ENCODE results near the gene WNT4. TPM values are rescaled to one million over a fixed set of nuclear protein-coding genes. Genes with fewer than 3 reads are reported as not detected.
A peak's percentile ranks its signal among the peaks of the same experiment; 100 is the strongest.
"Not testable (repeated sequence)": the region's sequence is repeated elsewhere in the genome, so short reads cannot be mapped to it uniquely, and the experiment has no call there.

Gene WNT4
- total RNA-seq, 1 experiment from 2014 or later, result 0.92 TPM

DNA sequence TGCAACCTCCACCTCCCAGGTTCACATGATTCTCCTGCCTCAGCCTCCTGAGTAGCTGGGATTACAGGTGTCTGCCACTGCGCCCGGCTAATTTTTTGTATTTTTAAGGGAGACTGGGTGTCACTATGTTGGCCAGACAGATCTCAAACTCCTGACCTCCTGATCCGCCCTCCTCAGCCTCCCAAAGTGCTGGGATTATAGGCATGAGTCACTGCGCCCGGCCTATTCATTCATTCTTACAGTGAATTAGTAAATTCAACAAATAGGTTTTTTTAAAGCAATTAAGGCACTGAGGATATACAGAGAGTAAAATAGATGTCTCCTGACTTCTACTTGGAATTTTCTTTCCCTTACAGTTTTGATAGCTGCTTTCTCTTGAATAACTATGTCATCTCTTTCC lies 46.9 kb downstream of the WNT4 start:
- ChIA-PET POLR2A (interaction anchor here (0.6 kb wide), 1 partner anchor 1093 kb away, joined by 5 read pairs; no protein-coding TSS in a partner anchor), CTCF (no interaction called here)
- Histone ChIP-seq H3K9me3 (ENCODE audit: control insufficient read depth, insufficient read depth, low read depth, low read length) (no peaks in the 10 kb centered on the region), H3K27ac (ENCODE audit: low read length) (no peak overlapping the region), H3K4me3 (ENCODE audit: low read depth in 2 of 2, low read length in 2 of 2) (no peak overlapping the region), H3K4me1 (ENCODE audit: control insufficient read depth, insufficient read depth, low read length) (no peaks in the 10 kb centered on the region; the same call in none of the 2 replicates), H3K36me3 (ENCODE audit: control insufficient read depth, insufficient read depth, low read length) (peaks cover 28% of the 10 kb centered on the region), H3K27me3 (ENCODE audit: control insufficient read depth, insufficient read depth, low read length) (no peaks in the 10 kb centered on the region)
- in situ Hi-C loops (cut with HindIII; ENCODE audit: low pct_unique_long_range_greater_than_20kb, low sequenced_read_pairs), result no loop called here
- DNase-seq (ENCODE audit: low read depth, low spot score) (no peak), ATAC-seq (no peak)
- intact Hi-C loops (cut with micrococcal nuclease; ENCODE audit: unreplicated experiment), result no loop called here
- TF ChIP-seq, protein P1, sequence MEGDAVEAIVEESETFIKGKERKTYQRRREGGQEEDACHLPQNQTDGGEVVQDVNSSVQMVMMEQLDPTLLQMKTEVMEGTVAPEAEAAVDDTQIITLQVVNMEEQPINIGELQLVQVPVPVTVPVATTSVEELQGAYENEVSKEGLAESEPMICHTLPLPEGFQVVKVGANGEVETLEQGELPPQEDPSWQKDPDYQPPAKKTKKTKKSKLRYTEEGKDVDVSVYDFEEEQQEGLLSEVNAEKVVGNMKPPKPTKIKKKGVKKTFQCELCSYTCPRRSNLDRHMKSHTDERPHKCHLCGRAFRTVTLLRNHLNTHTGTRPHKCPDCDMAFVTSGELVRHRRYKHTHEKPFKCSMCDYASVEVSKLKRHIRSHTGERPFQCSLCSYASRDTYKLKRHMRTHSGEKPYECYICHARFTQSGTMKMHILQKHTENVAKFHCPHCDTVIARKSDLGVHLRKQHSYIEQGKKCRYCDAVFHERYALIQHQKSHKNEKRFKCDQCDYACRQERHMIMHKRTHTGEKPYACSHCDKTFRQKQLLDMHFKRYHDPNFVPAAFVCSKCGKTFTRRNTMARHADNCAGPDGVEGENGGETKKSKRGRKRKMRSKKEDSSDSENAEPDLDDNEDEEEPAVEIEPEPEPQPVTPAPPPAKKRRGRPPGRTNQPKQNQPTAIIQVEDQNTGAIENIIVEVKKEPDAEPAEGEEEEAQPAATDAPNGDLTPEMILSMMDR (IDR thresholded peaks at IDR 0.05), result no peak
- no peak for TF ChIP-seq POLR2AphosphoS5 (IDR thresholded peaks at IDR 0.05; ENCODE audit: low read depth, low read length)
- TF ChIP-seq, protein P2, sequence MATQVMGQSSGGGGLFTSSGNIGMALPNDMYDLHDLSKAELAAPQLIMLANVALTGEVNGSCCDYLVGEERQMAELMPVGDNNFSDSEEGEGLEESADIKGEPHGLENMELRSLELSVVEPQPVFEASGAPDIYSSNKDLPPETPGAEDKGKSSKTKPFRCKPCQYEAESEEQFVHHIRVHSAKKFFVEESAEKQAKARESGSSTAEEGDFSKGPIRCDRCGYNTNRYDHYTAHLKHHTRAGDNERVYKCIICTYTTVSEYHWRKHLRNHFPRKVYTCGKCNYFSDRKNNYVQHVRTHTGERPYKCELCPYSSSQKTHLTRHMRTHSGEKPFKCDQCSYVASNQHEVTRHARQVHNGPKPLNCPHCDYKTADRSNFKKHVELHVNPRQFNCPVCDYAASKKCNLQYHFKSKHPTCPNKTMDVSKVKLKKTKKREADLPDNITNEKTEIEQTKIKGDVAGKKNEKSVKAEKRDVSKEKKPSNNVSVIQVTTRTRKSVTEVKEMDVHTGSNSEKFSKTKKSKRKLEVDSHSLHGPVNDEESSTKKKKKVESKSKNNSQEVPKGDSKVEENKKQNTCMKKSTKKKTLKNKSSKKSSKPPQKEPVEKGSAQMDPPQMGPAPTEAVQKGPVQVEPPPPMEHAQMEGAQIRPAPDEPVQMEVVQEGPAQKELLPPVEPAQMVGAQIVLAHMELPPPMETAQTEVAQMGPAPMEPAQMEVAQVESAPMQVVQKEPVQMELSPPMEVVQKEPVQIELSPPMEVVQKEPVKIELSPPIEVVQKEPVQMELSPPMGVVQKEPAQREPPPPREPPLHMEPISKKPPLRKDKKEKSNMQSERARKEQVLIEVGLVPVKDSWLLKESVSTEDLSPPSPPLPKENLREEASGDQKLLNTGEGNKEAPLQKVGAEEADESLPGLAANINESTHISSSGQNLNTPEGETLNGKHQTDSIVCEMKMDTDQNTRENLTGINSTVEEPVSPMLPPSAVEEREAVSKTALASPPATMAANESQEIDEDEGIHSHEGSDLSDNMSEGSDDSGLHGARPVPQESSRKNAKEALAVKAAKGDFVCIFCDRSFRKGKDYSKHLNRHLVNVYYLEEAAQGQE (IDR thresholded peaks at IDR 0.05; ENCODE audit: insufficient read depth in 1 of 2, low read depth in 2 of 2, low read length in 1 of 2), result no peak
- no peak for TF ChIP-seq TCF7L2 (IDR thresholded peaks at IDR 0.05; ENCODE audit: low read depth, low read length)
- TF ChIP-seq SIN3A (IDR thresholded peaks at IDR 0.05; ENCODE audit: borderline replicate concordance, insufficient read depth, low read depth, low read length), result no peak
- no TSS peak for BruUV-seq (replicated peaks)

DNA sequence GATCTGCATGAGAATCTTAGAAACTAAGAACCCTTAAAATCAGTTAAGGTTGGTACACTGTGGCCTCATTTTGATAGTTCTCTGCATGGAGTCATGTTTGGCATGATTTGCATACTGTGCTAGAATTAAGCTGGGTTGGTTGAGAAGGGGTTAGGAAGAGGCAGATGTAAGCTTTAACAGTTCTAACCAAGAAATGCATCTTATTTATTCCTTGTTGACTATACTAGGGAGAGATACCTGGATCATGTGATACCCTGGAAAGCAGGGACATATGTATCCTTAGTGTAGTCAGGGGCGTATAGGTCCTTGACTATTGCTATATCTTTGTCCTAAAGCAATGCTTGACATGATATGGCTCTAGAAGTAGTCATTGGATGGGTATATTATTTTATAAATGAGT lies 49.4 kb downstream of the WNT4 start:
- H3K4me3 ChIP-seq (ENCODE audit: low read depth in 2 of 2, low read length in 2 of 2), result no peak overlapping the region
- no TSS peak for BruUV-seq (replicated peaks)
- ChIA-PET POLR2A (no interaction called here), CTCF (no interaction called here)
- H3K27ac ChIP-seq (ENCODE audit: low read length), result no peak overlapping the region
- H3K9me3 ChIP-seq (ENCODE audit: control insufficient read depth, insufficient read depth, low read depth, low read length), result no peaks in the 10 kb centered on the region
- intact Hi-C loops (cut with micrococcal nuclease; ENCODE audit: unreplicated experiment) (no loop called here), in situ Hi-C loops (cut with HindIII; ENCODE audit: low pct_unique_long_range_greater_than_20kb, low sequenced_read_pairs) (no loop called here)
- H3K27me3 ChIP-seq (ENCODE audit: control insufficient read depth, insufficient read depth, low read length), result no peaks in the 10 kb centered on the region
- peaks cover 18% of the 10 kb centered on the region for H3K4me1 ChIP-seq (ENCODE audit: control insufficient read depth, insufficient read depth, low read length)
- ATAC-seq, result no peak
- TF ChIP-seq, protein P1 (IDR thresholded peaks at IDR 0.05), result no peak
- TF ChIP-seq SIN3A (IDR thresholded peaks at IDR 0.05; ENCODE audit: borderline replicate concordance, insufficient read depth, low read depth, low read length) (no peak), TCF7L2 (IDR thresholded peaks at IDR 0.05; ENCODE audit: low read depth, low read length) (no peak), POLR2AphosphoS5 (IDR thresholded peaks at IDR 0.05; ENCODE audit: low read depth, low read length) (no peak)
- TF ChIP-seq, protein P2 (IDR thresholded peaks at IDR 0.05; ENCODE audit: insufficient read depth in 1 of 2, low read depth in 2 of 2, low read length in 1 of 2), result no peak
- H3K36me3 ChIP-seq (ENCODE audit: control insufficient read depth, insufficient read depth, low read length), result peaks cover 29% of the 10 kb centered on the region
- no peak for DNase-seq (ENCODE audit: low read depth, low spot score)

DNA sequence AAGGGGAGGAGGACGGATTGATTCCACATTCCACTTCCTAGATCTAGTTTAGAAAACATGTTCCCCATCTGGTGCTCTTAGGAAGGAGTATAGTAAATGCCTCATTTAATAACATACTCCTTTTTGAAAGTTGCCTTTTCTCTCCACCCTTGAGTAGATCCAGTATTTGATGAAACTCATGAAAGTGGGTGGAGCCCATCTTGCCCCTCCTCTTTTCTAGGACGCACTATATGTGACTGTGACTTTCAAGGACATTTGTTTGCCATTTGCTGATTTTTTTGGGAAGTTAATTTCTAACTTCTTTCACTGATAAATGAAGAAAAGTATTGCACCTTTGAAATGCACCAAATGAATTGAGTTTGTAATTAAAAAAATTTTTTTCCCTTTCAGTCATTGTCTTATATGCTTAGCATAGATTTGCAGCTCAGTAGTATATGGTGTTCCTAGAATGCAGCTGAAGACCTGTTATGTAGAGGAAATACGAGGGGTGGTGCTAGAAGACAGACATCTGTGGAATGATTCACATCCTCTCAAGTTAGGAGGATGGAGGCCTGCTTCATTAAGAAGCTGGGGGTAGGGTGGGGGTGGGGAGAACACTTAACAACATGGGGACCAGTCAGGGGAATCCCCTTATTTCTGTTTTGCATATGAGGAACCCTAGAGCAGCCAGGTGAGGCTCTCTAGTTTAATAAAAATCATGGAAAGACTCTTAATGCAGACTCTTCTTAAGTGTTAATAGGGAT lies 50.7 kb downstream of the WNT4 start:
- in situ Hi-C loops (cut with HindIII; ENCODE audit: low pct_unique_long_range_greater_than_20kb, low sequenced_read_pairs); H3K9me3 ChIP-seq (ENCODE audit: control insufficient read depth, insufficient read depth, low read depth, low read length); H3K27me3 ChIP-seq (ENCODE audit: control insufficient read depth, insufficient read depth, low read length); intact Hi-C loops (cut with micrococcal nuclease; ENCODE audit: unreplicated experiment); POLR2A ChIA-PET; CTCF ChIA-PET; DNase-seq (ENCODE audit: low read depth, low spot score); H3K4me3 ChIP-seq (ENCODE audit: low read depth in 2 of 2, low read length in 2 of 2); H3K27ac ChIP-seq (ENCODE audit: low read length): not testable (repeated sequence)
- H3K4me1 ChIP-seq (ENCODE audit: control insufficient read depth, insufficient read depth, low read length), result peaks cover 18% of the 10 kb centered on the region
- BruUV-seq (replicated peaks), result TSS peak; percentile 82
- H3K36me3 ChIP-seq (ENCODE audit: control insufficient read depth, insufficient read depth, low read length), result peaks cover 33% of the 10 kb centered on the region
- peak; percentile 61 for ATAC-seq
